Thyroid gland (tissue), 4 donors: ENCODE measurements around the gene KCNG2.

Source experiments
- CTCF ChIP-seq, 6 experiments: fragments of 200-600 bp in 3 of 6; fragments of 450-650 bp in 3 of 6; sonication (generic) in 3 of 6; IDR thresholded peaks; one replicate each; pipeline ENCODE4 v1.5.1; 2016 to 2019; ENCODE audit warnings: antibody characterized with exemption in 6 of 6, mild to moderate bottlenecking in 2 of 6, inconsistent platforms in 1 of 6, moderate library complexity in 1 of 6
- POLR2A ChIP-seq, 2 donors: fragments of 450-650 bp; IDR thresholded peaks; one replicate each; pipeline ENCODE4 v1.6.1; 2017; ENCODE audit warnings: antibody characterized with exemption in 2 of 2, mild to moderate bottlenecking in 2 of 2, moderate library complexity in 1 of 2

DNA sequence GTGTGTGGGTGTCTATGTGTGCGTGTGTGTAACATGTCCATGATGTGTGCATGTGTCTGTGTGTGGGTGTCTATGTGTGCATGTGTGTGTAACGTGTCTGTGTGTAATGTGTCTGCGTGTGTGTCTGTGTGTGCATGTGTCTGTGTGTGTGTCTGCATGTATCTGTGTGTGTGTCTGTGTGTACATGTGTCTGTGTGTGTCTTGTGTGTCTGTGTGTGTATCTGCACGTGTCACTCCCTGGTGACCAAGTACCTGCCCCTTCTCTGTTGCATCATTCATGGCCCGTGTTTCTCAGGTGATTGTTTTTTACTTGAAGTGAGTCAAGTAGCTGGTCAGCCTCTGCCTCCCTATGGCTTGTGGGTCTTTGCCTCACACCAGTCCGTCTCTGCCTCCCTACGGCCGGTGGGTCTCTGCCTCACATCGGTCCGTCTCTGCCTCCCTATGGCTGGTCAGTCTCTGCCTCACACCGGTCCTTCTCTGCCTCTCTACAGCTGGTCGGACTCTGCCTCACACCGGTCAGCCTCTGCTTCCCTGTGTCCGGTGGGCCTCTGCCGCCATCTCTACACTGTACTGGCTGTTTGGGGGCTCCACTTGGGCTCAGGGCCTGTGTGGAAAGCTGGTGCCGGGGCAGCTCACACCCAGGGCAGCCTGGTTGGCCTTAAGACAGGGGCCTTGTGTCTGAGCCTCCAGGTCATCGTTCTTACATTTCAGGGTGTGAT lies 31.6 kb downstream of the KCNG2 start:
- no peak for TF ChIP-seq CTCF (IDR thresholded peaks at IDR 0.05)
- no peak for TF ChIP-seq POLR2A (IDR thresholded peaks at IDR 0.05)
